Immature natural killer cell (primary cell): ENCODE measurements around the gene SIX3. TPM values are rescaled to one million over a fixed set of nuclear protein-coding genes. Genes with fewer than 3 reads are reported as not detected.

Experiments used
- DNase-seq, 3 donors: peaks; one replicate each; pipeline ENCODE4 v3.0.0; 2022; ENCODE audit warnings: mixed read lengths in 1 of 3
- H3K27ac Mint-ChIP-seq, 6 donors: one replicate each; pipeline ENCODE4 v1.8.0; 2020; ENCODE audit warnings: mixed read lengths in 6 of 6, mild to moderate bottlenecking in 5 of 6, inconsistent platforms in 4 of 6, moderate library complexity in 3 of 6
- H3K27me3 Mint-ChIP-seq, 3 donors: one replicate each; pipeline ENCODE4 v1.8.0; 2020 to 2021; ENCODE audit warnings: low read depth in 3 of 3, mild to moderate bottlenecking in 3 of 3, mixed read lengths in 3 of 3, moderate library complexity in 3 of 3, inconsistent platforms in 1 of 3
- H3K36me3 Mint-ChIP-seq, 3 donors: one replicate each; pipeline ENCODE4 v1.8.0; 2020; ENCODE audit warnings: mixed read lengths in 3 of 3, inconsistent platforms in 2 of 3, mild to moderate bottlenecking in 2 of 3
- H3K4me1 Mint-ChIP-seq, 2 donors: one replicate each; pipeline ENCODE4 v1.8.0; 2020; ENCODE audit warnings: inconsistent platforms in 2 of 2, mild to moderate bottlenecking in 2 of 2, mixed read lengths in 2 of 2, moderate library complexity in 1 of 2
- H3K4me3 Mint-ChIP-seq, 5 donors: one replicate each; pipeline ENCODE4 v1.8.0; 2020; ENCODE audit warnings: mild to moderate bottlenecking in 5 of 5, mixed read lengths in 5 of 5, inconsistent platforms in 3 of 5, moderate library complexity in 3 of 5
- H3K9me3 Mint-ChIP-seq, 6 donors: one replicate each; pipeline ENCODE4 v1.8.0; 2020; ENCODE audit warnings: mild to moderate bottlenecking in 6 of 6, mixed read lengths in 6 of 6, inconsistent platforms in 4 of 6, moderate library complexity in 3 of 6
- polyA plus RNA-seq, 3 donors: library from polyadenylated mRNA; unstranded; fragments of 300-500 nt; fragmentation: Illumina TruSeq; gene quantifications; one replicate each; pipeline ENCODE4 v1.2.3, GENCODE V29; 2021

The SIX3 gene
- polyA plus RNA-seq, 3 donors from 2014 or later: not detected

GRCh38 chr2:44925561-44926136, 15.9 kb upstream of the SIX3 start:
- Mint-ChIP-seq H3K9me3 (no peaks in the 10 kb centered on the region), H3K4me1 (peaks cover 1 to 5% of the 10 kb centered on the region in 2 donors), H3K27ac (no peak overlapping the region), H3K36me3 (no peaks in the 10 kb centered on the region), H3K4me3 (no peak overlapping the region), H3K27me3 (peaks cover 9 to 33% (median 13%) of the 10 kb centered on the region in 3 donors)
- DNase-seq: no peak

- Mint-ChIP-seq H3K36me3 (no peaks in the 10 kb centered on the region), H3K27ac (no peak overlapping the region), H3K4me1 (peaks cover 1 to 9% of the 10 kb centered on the region in 2 donors), H3K9me3 (no peaks in the 10 kb centered on the region), H3K4me3 (no peak overlapping the region), H3K27me3 (peaks cover 10 to 34% (median 21%) of the 10 kb centered on the region in 3 donors)
- DNase-seq: no peak
Observed at GRCh38 chr2:44926957-44927356, 14.5 kb upstream of the SIX3 start.

DNA sequence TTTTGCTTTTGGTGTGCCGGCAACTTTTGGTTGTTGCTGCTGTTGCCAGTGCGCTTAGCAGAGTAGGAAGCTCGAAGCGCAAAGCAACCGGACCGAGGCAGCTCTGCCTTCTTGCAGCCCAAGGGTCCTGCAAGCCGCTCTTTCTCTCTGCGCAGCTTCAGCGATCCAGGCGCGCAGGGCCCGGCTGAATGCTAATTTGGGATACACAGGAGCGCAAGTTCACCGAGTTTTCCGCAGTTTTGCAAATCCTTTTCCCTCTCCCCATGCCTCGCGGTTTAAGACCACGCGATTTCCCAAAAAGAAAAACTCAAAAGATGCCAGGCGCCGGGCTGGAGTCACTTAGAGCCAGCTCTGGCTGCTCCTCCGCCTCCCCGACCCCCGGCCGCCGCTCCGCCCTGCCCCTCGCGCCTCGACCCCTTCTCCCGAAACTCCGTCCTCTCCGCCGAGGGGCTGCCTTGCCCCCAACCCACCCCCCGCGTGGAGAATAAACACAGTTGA, 13.5 kb upstream of the SIX3 start:
- no peak for DNase-seq
- Mint-ChIP-seq H3K9me3 (peaks cover 0 to 2% (median 0%) of the 10 kb centered on the region in 6 donors), H3K36me3 (no peaks in the 10 kb centered on the region), H3K4me1 (peaks cover 1 to 9% of the 10 kb centered on the region in 2 donors), H3K4me3 (no peak overlapping the region), H3K27ac (no peak overlapping the region), H3K27me3 (peaks cover 12 to 34% (median 31%) of the 10 kb centered on the region in 3 donors)

DNA sequence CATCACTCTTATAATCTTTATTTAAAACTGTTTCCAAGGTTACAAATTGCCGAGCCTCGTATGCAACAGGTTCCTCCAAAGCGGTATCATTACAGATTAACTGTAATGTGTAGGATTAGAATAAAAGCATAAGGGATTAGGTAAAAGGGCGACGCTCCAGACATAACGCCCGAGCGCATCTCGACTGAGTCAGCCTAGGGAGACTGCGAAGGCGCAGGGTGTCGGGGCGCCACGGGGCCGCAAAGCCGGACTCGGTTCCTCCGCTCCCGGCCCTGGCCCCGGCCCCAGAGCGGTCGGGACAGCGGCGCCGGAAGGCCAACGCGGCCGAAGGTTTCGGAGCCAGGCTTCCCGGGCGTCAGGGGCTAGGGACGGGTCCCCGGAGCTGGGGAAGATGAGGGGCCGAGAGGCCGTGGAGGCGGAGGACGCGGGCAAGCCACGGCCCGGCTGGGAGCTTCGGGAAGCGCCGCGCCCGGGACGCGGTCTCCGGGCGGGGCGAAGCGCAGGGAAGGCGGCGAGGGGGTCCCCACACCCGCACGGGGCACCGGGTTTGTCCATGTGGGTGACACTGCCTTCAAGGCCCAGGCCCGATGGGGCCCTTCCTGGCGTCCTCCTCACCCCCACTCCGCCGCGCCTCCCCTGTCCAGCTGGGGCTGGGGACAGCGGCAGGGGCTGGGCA, 12.9 kb upstream of the SIX3 start:
- Mint-ChIP-seq H3K27me3 (peaks cover 17 to 31% (median 30%) of the 10 kb centered on the region in 3 donors), H3K27ac (no peak overlapping the region), H3K9me3 (peaks cover 0 to 2% (median 0%) of the 10 kb centered on the region in 6 donors), H3K4me3 (no peak overlapping the region), H3K4me1 (peaks cover 1 to 9% of the 10 kb centered on the region in 2 donors), H3K36me3 (no peaks in the 10 kb centered on the region)
- DNase-seq: no peak

DNA sequence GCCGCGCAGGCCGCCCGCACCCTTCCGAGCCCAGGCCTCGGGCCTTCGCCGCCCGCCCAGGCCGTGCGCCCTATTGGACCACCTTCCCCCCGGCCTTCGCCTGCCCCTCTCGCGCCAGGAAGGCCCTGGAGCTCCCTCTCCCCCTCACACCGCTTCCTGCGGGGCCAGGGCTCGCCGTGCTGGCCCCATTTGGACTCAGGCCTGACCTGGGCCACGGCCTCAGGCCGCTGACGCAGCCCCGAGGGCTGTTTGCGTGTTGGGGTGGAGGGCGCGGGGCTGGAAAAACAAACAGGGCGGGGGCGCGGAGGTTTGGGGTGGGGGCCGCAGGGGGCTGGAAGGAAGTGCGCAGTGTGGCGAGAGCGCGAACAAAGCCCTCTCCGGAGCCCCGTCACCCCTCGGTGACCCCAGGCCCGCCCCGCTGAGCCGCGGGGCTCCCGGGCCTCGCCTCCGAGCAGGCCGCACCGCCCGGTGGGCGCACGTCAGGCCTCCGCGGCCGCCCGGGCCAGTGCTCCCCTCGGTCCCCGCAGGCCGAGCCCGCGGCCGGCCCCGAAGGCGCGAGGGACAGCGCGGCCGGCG, 12.3 kb upstream of the SIX3 start:
- peaks cover 19 to 31% (median 26%) of the 10 kb centered on the region in 3 donors for H3K27me3 Mint-ChIP-seq

GRCh38 chr2:44929735-44930273, 11.7 kb upstream of the SIX3 start:
- DNase-seq: no peak
- no peak overlapping the region for H3K27ac Mint-ChIP-seq
- no peak overlapping the region for H3K4me3 Mint-ChIP-seq
- peaks cover 19 to 31% (median 25%) of the 10 kb centered on the region in 3 donors for H3K27me3 Mint-ChIP-seq
- peaks cover 0 to 2% (median 0%) of the 10 kb centered on the region in 6 donors for H3K9me3 Mint-ChIP-seq
- H3K4me1 Mint-ChIP-seq: peaks cover 1 to 9% of the 10 kb centered on the region in 2 donors
- H3K36me3 Mint-ChIP-seq: no peaks in the 10 kb centered on the region

More for the DNA sequence above, 12.3 kb upstream of the SIX3 start:
- Mint-ChIP-seq H3K4me3 (no peak overlapping the region), H3K4me1 (peaks cover 1 to 9% of the 10 kb centered on the region in 2 donors), H3K36me3 (no peaks in the 10 kb centered on the region), H3K9me3 (peaks cover 0 to 2% (median 0%) of the 10 kb centered on the region in 6 donors), H3K27ac (no peak overlapping the region)
- DNase-seq: no peak

GRCh38 chr2:44930274-44931197, 11.0 kb upstream of the SIX3 start:
- Mint-ChIP-seq H3K9me3 (peaks cover 0 to 2% (median 0%) of the 10 kb centered on the region in 6 donors), H3K27ac (no peak overlapping the region), H3K36me3 (no peaks in the 10 kb centered on the region), H3K27me3 (peaks cover 19 to 27% (median 25%) of the 10 kb centered on the region in 3 donors), H3K4me3 (peak overlapping the region in 1 of 5 donors; percentile 30), H3K4me1 (peaks cover 1 to 9% of the 10 kb centered on the region in 2 donors)
- no peak for DNase-seq

DNA sequence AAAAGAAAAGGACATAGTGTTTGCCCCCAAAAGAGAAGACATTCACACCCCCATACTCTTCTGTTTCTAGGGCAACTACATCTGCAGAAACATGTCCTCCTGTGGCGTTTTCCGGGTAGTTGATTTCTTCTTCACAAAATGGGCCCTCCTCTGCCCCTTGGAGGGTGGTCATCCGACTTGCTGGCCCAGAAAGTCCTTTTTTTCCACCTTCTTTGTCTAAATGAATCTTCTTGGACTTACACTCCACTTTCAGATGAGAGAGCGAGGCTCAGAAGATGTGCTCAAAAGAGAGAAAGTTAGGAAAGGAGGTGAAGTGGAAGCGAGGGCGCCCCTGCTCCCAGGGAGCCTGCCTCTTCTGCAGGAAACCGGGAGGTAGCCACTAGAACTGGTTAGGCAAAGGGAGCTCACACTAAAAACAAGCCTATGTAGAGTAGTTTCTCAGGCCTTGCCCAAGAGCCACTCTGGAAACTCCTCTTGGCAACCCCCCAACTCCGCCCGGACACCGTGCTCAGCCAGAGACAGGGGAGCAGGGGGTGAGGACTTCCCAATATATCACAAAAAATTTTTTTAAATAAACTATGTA, 10.2 kb upstream of the SIX3 start:
- Mint-ChIP-seq H3K36me3 (no peaks in the 10 kb centered on the region), H3K9me3 (peaks cover 0 to 2% (median 0%) of the 10 kb centered on the region in 6 donors), H3K4me3 (peak overlapping the region in 1 of 5 donors; percentile 23), H3K4me1 (peaks cover 1 to 9% of the 10 kb centered on the region in 2 donors), H3K27ac (no peak overlapping the region), H3K27me3 (peaks cover 19 to 28% (median 25%) of the 10 kb centered on the region in 3 donors)
- DNase-seq: no peak

GRCh38 chr2:44932079-44932478, 9.4 kb upstream of the SIX3 start:
- Mint-ChIP-seq H3K4me3 (peak overlapping the region in 1 of 5 donors; percentile 3), H3K9me3 (peaks cover 0 to 2% (median 0%) of the 10 kb centered on the region in 6 donors), H3K27ac (no peak overlapping the region), H3K4me1 (peaks cover 1 to 9% of the 10 kb centered on the region in 2 donors), H3K36me3 (no peaks in the 10 kb centered on the region), H3K27me3 (peaks cover 23 to 29% (median 26%) of the 10 kb centered on the region in 3 donors)
- DNase-seq: no peak

GRCh38 chr2:44932564-44933392, 8.7 kb upstream of the SIX3 start:
- DNase-seq: no peak
- H3K27me3 Mint-ChIP-seq: peaks cover 20 to 33% (median 24%) of the 10 kb centered on the region in 3 donors
- H3K9me3 Mint-ChIP-seq: peaks cover 0 to 2% (median 0%) of the 10 kb centered on the region in 6 donors
- no peaks in the 10 kb centered on the region for H3K36me3 Mint-ChIP-seq
- H3K27ac Mint-ChIP-seq: no peak overlapping the region
- H3K4me1 Mint-ChIP-seq: peaks cover 1 to 9% of the 10 kb centered on the region in 2 donors
- H3K4me3 Mint-ChIP-seq: no peak overlapping the region

GRCh38 chr2:44933434-44933951, 8.0 kb upstream of the SIX3 start:
- Mint-ChIP-seq H3K36me3 (no peaks in the 10 kb centered on the region), H3K4me3 (no peak overlapping the region), H3K27me3 (peaks cover 20 to 33% (median 24%) of the 10 kb centered on the region in 3 donors), H3K4me1 (peaks cover 1 to 9% of the 10 kb centered on the region in 2 donors), H3K27ac (no peak overlapping the region), H3K9me3 (peaks cover 0 to 2% (median 0%) of the 10 kb centered on the region in 6 donors)
- no peak for DNase-seq
